H1 (cell line): ENCODE results near the gene MTCL3.

ENCODE experiments used
- CTCF ChIA-PET: fragments of 300-600 bp; sonication (Branson Sonifier 250); formaldehyde crosslinking; loops from one replicate; lab custom pipeline; 2021; ENCODE audit not compliant: partially characterized antibody; lab: Charles Lee
- POLR2A ChIA-PET: fragments of 300-600 bp; sonication (Branson Sonifier 250); formaldehyde crosslinking; loops from one replicate; lab custom pipeline; 2021; ENCODE audit warnings: inconsistent platforms; ENCODE audit not compliant: partially characterized antibody; lab: Charles Lee
- DNase-seq, 2 experiments: peaks; one replicate each; pipeline versions ENCODE4 v3.0.0 to v3.0.0-alpha.2; 2010 to 2022; ENCODE audit warnings: low spot score in 2 of 2, low read depth in 1 of 2, mixed read lengths in 1 of 2
- FAIRE-seq: peaks from 2 replicates; lab custom pipeline; 2011; peaks lifted over from hg19 to GRCh38; lab: Jason Lieb, UNC
- H2AFZ ChIP-seq: 2 replicates; pipeline ENCODE4 v1.8.1; 2012; ENCODE audit warnings: low read length, inconsistent platforms
- H2AK5ac ChIP-seq: 2 replicates; pipeline ENCODE4 v1.6.1; 2013; ENCODE audit warnings: low read depth, low read length
- H2BK120ac ChIP-seq: replicated peaks from 2 replicates; pipeline ENCODE3; 2013; ENCODE audit warnings: low read depth, low read length, inconsistent platforms
- H2BK12ac ChIP-seq: 2 replicates; pipeline ENCODE4 v1.6.1; 2013; ENCODE audit warnings: low read depth, low read length
- H2BK15ac ChIP-seq: 2 replicates; pipeline ENCODE4 v1.6.1; 2013; ENCODE audit warnings: low read length
- H2BK20ac ChIP-seq: 2 replicates; pipeline ENCODE4 v1.6.1; 2013; ENCODE audit warnings: low read length
- H2BK5ac ChIP-seq: 2 replicates; pipeline ENCODE4 v1.6.1; 2013; ENCODE audit warnings: low read depth, low read length
- H3K14ac ChIP-seq: 2 replicates; pipeline ENCODE4 v1.6.1; 2013; ENCODE audit warnings: inconsistent platforms; ENCODE audit not compliant: insufficient read length
- H3K18ac ChIP-seq: 2 replicates; pipeline ENCODE4 v1.6.1; 2013; ENCODE audit warnings: low read length; ENCODE audit errors: extremely low read depth
- H3K23ac ChIP-seq: 2 replicates; pipeline ENCODE4 v1.6.1; 2013; ENCODE audit warnings: inconsistent platforms; ENCODE audit not compliant: insufficient read length
- H3K23me2 ChIP-seq: 2 replicates; pipeline ENCODE4 v1.6.1; 2013; ENCODE audit warnings: low read depth, low read length
- H3K27ac ChIP-seq: 2 replicates; pipeline ENCODE4 v1.6.1; 2011; ENCODE audit warnings: low read depth, low read length, inconsistent platforms
- H3K27me3 ChIP-seq, 4 experiments: replicated peaks in 1 of 4; 1 replicate in 1 of 4; 2 replicates in 3 of 4; pipeline versions ENCODE4 v1.6.1 to v1.8.1; 2011 to 2013; ENCODE audit warnings: low read length in 3 of 4, mild to moderate bottlenecking in 3 of 4, inconsistent platforms in 2 of 4, mixed read lengths in 2 of 4, moderate library complexity in 1 of 4; ENCODE audit not compliant: control insufficient read depth in 3 of 4, insufficient read depth in 3 of 4; ENCODE audit errors: extremely low read depth in 1 of 4
- H3K36me3 ChIP-seq, 4 experiments: 2 replicates each; pipeline versions ENCODE4 v1.6.1 to v1.8.1; 2011 to 2013; ENCODE audit warnings: mild to moderate bottlenecking in 4 of 4, low read length in 3 of 4, moderate library complexity in 2 of 4, control low read depth in 1 of 4, inconsistent platforms in 1 of 4; ENCODE audit not compliant: insufficient read depth in 4 of 4, control insufficient read depth in 2 of 4
- H3K4ac ChIP-seq: replicated peaks from 2 replicates; pipeline ENCODE3; 2013; ENCODE audit warnings: low read length, low read depth, mixed read lengths, inconsistent platforms; ENCODE audit not compliant: insufficient read length
- H3K4me1 ChIP-seq, 4 experiments: replicated peaks in 1 of 4; 1 replicate in 1 of 4; 2 replicates in 3 of 4; pipeline versions ENCODE4 v1.6.1 to v1.8.1; 2011 to 2013; ENCODE audit warnings: low read length in 3 of 4, inconsistent platforms in 2 of 4, mixed read lengths in 1 of 4; ENCODE audit not compliant: insufficient read depth in 4 of 4, control insufficient read depth in 3 of 4
- H3K4me2 ChIP-seq, 2 experiments: 2 replicates each; pipeline versions ENCODE4 v1.6.1 to v1.8.1; 2011 to 2013; ENCODE audit warnings: low read depth in 2 of 2, low read length in 2 of 2, control low read depth in 1 of 2, inconsistent platforms in 1 of 2, mild to moderate bottlenecking in 1 of 2; ENCODE audit not compliant: insufficient read depth in 1 of 2
- H3K4me3 ChIP-seq, 4 experiments: fragments of 200-600, 300-600 bp in 1 of 4; sonication (generic), shearing (Covaris generic), sonication (Bioruptor Twin) in 1 of 4; 2 replicates each; pipeline versions ENCODE4 v1.5.1 to v1.8.1; 2011 to 2016; ENCODE audit warnings: low read length in 4 of 4, low read depth in 3 of 4, control low read depth in 2 of 4, inconsistent platforms in 2 of 4, mild to moderate bottlenecking in 2 of 4, mixed read lengths in 1 of 4, moderate library complexity in 1 of 4; ENCODE audit not compliant: insufficient read depth in 2 of 4; ENCODE audit errors: extremely low read depth in 1 of 4
- H3K56ac ChIP-seq: replicated peaks from 2 replicates; pipeline ENCODE3; 2013; ENCODE audit warnings: low read depth, mild to moderate bottlenecking, mixed read lengths, low read length, inconsistent platforms; ENCODE audit not compliant: insufficient read length
- H3K79me1 ChIP-seq: 2 replicates; pipeline ENCODE4 v1.6.1; 2013; ENCODE audit warnings: low read depth, low read length, control low read depth
- H3K79me2 ChIP-seq, 2 experiments: 2 replicates each; pipeline versions ENCODE4 v1.6.1 to v1.8.1; 2012 to 2013; ENCODE audit warnings: low read length in 2 of 2, mild to moderate bottlenecking in 2 of 2, inconsistent platforms in 1 of 2; ENCODE audit not compliant: insufficient read depth in 2 of 2, control insufficient read depth in 1 of 2
- H3K9ac ChIP-seq, 4 experiments: replicated peaks in 1 of 4; 1 replicate in 1 of 4; 2 replicates in 3 of 4; pipeline versions ENCODE4 v1.6.1 to v1.8.1; 2011 to 2013; ENCODE audit warnings: low read depth in 3 of 4, low read length in 3 of 4, control low read depth in 2 of 4, mild to moderate bottlenecking in 2 of 4, moderate library complexity in 2 of 4, inconsistent platforms in 1 of 4; ENCODE audit errors: extremely low read depth in 1 of 4
- H3K9me3 ChIP-seq, 2 experiments: 2 replicates each; pipeline versions ENCODE4 v1.6.1 to v1.8.1; 2012 to 2013; ENCODE audit warnings: mild to moderate bottlenecking in 2 of 2, moderate library complexity in 2 of 2, control low read depth in 1 of 2, inconsistent platforms in 1 of 2, low read depth in 1 of 2, low read length in 1 of 2, mixed read lengths in 1 of 2; ENCODE audit not compliant: insufficient read depth in 2 of 2
- H4K20me1 ChIP-seq, 2 experiments: replicated peaks in 1 of 2; 2 replicates each; pipeline versions ENCODE3 to v1.8.1; 2011 to 2013; ENCODE audit warnings: inconsistent platforms in 2 of 2, low read length in 2 of 2, mild to moderate bottlenecking in 1 of 2; ENCODE audit not compliant: insufficient read depth in 2 of 2, control insufficient read depth in 1 of 2
- H4K5ac ChIP-seq: 2 replicates; pipeline ENCODE4 v1.6.1; 2013; ENCODE audit warnings: low read length, low read depth, mixed read lengths, inconsistent platforms; ENCODE audit not compliant: insufficient read length
- H4K8ac ChIP-seq: 2 replicates; pipeline ENCODE4 v1.8.0; 2013; ENCODE audit warnings: mild to moderate bottlenecking, moderate library complexity, low read length, inconsistent platforms; ENCODE audit not compliant: insufficient read depth; ENCODE audit errors: extremely low read depth
- H4K91ac ChIP-seq: replicated peaks from 2 replicates; pipeline ENCODE3; 2013; ENCODE audit warnings: low read length, mixed read lengths, inconsistent platforms; ENCODE audit not compliant: insufficient read length
- ATF2 ChIP-seq: IDR thresholded peaks from 2 replicates; pipeline ENCODE4 v1.6.1; 2012; ENCODE audit warnings: low read length, inconsistent platforms
- BCL11A ChIP-seq, 2 experiments: IDR thresholded peaks; one replicate each; pipeline ENCODE4 v1.6.1; 2011; ENCODE audit warnings: low read depth in 2 of 2, low read length in 2 of 2, mild to moderate bottlenecking in 2 of 2
- CHD1 ChIP-seq: IDR thresholded peaks from 2 replicates; pipeline ENCODE4 v1.6.1; 2012; ENCODE audit warnings: low read depth, low read length, improper control_type of control experiment
- EZH2 ChIP-seq: fragments of 200-600 bp; sonication (generic); IDR thresholded peaks from 2 replicates; pipeline ENCODE4 v1.7.1; 2012; ENCODE audit warnings: low read depth, mild to moderate bottlenecking, moderate library complexity, low read length, inconsistent platforms; ENCODE audit not compliant: severe bottlenecking
- POLR2A ChIP-seq, 2 experiments: IDR thresholded peaks; 1 replicate in 1 of 2; 2 replicates in 1 of 2; pipeline ENCODE4 v1.6.1; 2011; ENCODE audit warnings: low read depth in 2 of 2, low read length in 2 of 2, mild to moderate bottlenecking in 2 of 2; ENCODE audit errors: control extremely low read depth in 1 of 2
- RFX5 ChIP-seq: IDR thresholded peaks from 2 replicates; pipeline ENCODE4 v1.6.1; 2011; ENCODE audit warnings: low read depth, low read length, improper control_type of control experiment, borderline replicate concordance
- SIN3A ChIP-seq, 2 experiments: IDR thresholded peaks in 1 of 2; conservative IDR thresholded peaks in 1 of 2; 2 replicates each; pipeline ENCODE4 v1.6.1; 2011 to 2012; ENCODE audit warnings: low read length in 2 of 2, improper control_type of control experiment in 1 of 2, low read depth in 1 of 2, mild to moderate bottlenecking in 1 of 2
- SIRT6 ChIP-seq: IDR thresholded peaks from one replicate; pipeline ENCODE4 v1.7.1; 2012; ENCODE audit warnings: low read length, inconsistent platforms
- TAF1 ChIP-seq: IDR thresholded peaks from 2 replicates; pipeline ENCODE4 v1.6.1; 2011; ENCODE audit warnings: mild to moderate bottlenecking, low read depth, low read length
- TEAD4 ChIP-seq: IDR thresholded peaks from 2 replicates; pipeline ENCODE4 v1.6.1; 2012; ENCODE audit warnings: low read depth, low read length, inconsistent platforms, mixed read lengths
- USF2 ChIP-seq: IDR thresholded peaks from 2 replicates; pipeline ENCODE4 v1.6.1; 2011; ENCODE audit warnings: low read length, improper control_type of control experiment
- WGBS, 2 experiments: shearing (Covaris generic) in 1 of 2; methylation state at CpG; one replicate each; pipeline versions ENCODE4 v1.1.6 to v1.1.7; 2013 to 2015; ENCODE audit warnings: low lambda C conversion rate in 2 of 2, mixed read lengths in 2 of 2, inconsistent platforms in 1 of 2, low coverage in 1 of 2, missing lambda C conversion rate in 1 of 2; ENCODE audit not compliant: insufficient replicate concordance in 2 of 2, insufficient coverage in 1 of 2, insufficient read length in 1 of 2; ENCODE audit errors: extremely low coverage in 1 of 2, missing lambda C conversion rate in 1 of 2; 5-methylcytosine and 5-hydroxymethylcytosine counted together

MTCL3 gene

GRCh38 chr6:127475823-127476176 lies 43.3 kb downstream of the MTCL3 start:
- H2BK20ac ChIP-seq = no peak overlapping the region
- ChIA-PET CTCF (interaction anchor here (0.7 to 9.1 kb wide), 7 partner anchors 8 to 172 kb away, joined by 3 to 65 read pairs (median 3); partner anchors contain the start of genes KIAA0408 and MTCL3), POLR2A (interaction anchor here (1.1 kb wide), 1 partner anchor 10 kb away, joined by 5 read pairs; no protein-coding TSS in a partner anchor)

More at GRCh38 chr6:127475823-127476176, 43.3 kb downstream of the MTCL3 start:
- no peak overlapping the region for H2AK5ac ChIP-seq
- no peak overlapping the region for H3K4me3 ChIP-seq
- no peaks in the 10 kb centered on the region for H3K27me3 ChIP-seq
- H3K27ac ChIP-seq = 0 out of 2 replicates have a peak overlapping the region, but pooled peaks have one; percentile 23
- no peak overlapping the region for H3K9ac ChIP-seq
- H2BK15ac ChIP-seq = no peak overlapping the region
- H3K4ac ChIP-seq = no peak overlapping the region
- no peak overlapping the region for H3K23ac ChIP-seq
- H3K14ac ChIP-seq = no peak overlapping the region
- DNase-seq (no peak), FAIRE-seq (no peak)
- no peak for TF ChIP-seq CHD1
- TF ChIP-seq POLR2A (IDR thresholded peaks at IDR 0.05; ENCODE audit: control extremely low read depth in 1 of 2, low read depth in 2 of 2, low read length in 2 of 2) = no peak
- TF ChIP-seq TAF1 = no peak
- TF ChIP-seq EZH2 = no peak
- no peak for TF ChIP-seq BCL11A (IDR thresholded peaks at IDR 0.05; ENCODE audit: low read depth in 2 of 2, low read length in 2 of 2)
- no peak for TF ChIP-seq TEAD4
- no peak for TF ChIP-seq SIN3A (conservative IDR thresholded peaks at IDR 0.05 in 1 of 2, IDR thresholded peaks at IDR 0.05 in 1 of 2; ENCODE audit: low read depth in 1 of 2, low read length in 2 of 2)
- TF ChIP-seq RFX5 = no peak
- TF ChIP-seq ATF2 = no peak
- TF ChIP-seq SIRT6 = no peak
- no peak for TF ChIP-seq USF2
- WGBS, 2 experiments = 90% methylated on average over 32 of the region's 34 CpGs; no CpG with 5 or more reads in 1 of the 2 experiments
- H3K18ac ChIP-seq = no peak overlapping the region
- H3K79me2 ChIP-seq = no peaks in the 10 kb centered on the region
- H3K9me3 ChIP-seq = no peaks in the 10 kb centered on the region
- no peak overlapping the region for H4K91ac ChIP-seq
- no peaks in the 10 kb centered on the region for H3K79me1 ChIP-seq
- H3K23me2 ChIP-seq = no peaks in the 10 kb centered on the region
- no peak overlapping the region for H2BK5ac ChIP-seq
- no peak overlapping the region for H3K4me2 ChIP-seq
- H2AFZ ChIP-seq = no peak overlapping the region
- H3K36me3 ChIP-seq = peaks cover 0 to 48% (median 22%) of the 10 kb centered on the region in 4 experiments; a peak in 6 of 8 replicates
- H3K4me1 ChIP-seq = no peaks in the 10 kb centered on the region; a peak in 2 of 7 replicates
- H4K20me1 ChIP-seq = no peaks in the 10 kb centered on the region
- H2BK120ac ChIP-seq = no peak overlapping the region
- peak overlapping the region; percentile 4; the same call in 1 of the 2 replicates for H4K8ac ChIP-seq
- no peak overlapping the region for H3K56ac ChIP-seq
- H4K5ac ChIP-seq = no peak overlapping the region
- H2BK12ac ChIP-seq = peak overlapping the region; percentile 2; the same call in 1 of the 2 replicates
